MM.1S (cell line): Measurements from ENCODE around the gene OSTN.

Source experiments
- DNase-seq: peaks from one replicate; pipeline ENCODE4 v3.0.0-alpha.2; 2015
- H2AFZ ChIP-seq: fragments of 300-600 bp; sonication (generic); 2 replicates; pipeline ENCODE4 v1.6.0; 2016; ENCODE audit warnings: antibody characterized with exemption, low read length
- H3F3A ChIP-seq: fragments of 300-600 bp; sonication (generic); 2 replicates; pipeline ENCODE4 v1.6.1; 2016; ENCODE audit warnings: mild to moderate bottlenecking, antibody characterized with exemption, low read length, moderate library complexity, mixed read lengths; ENCODE audit not compliant: insufficient read depth
- H3K27ac ChIP-seq: fragments of 300-600 bp; sonication (generic); 2 replicates; pipeline ENCODE4 v1.5.1; 2016; ENCODE audit warnings: mild to moderate bottlenecking, low read length
- H3K27me3 ChIP-seq: fragments of 300-600 bp; sonication (generic); replicated peaks from 2 replicates; pipeline ENCODE4 v1.6.0; 2016; ENCODE audit warnings: low read length; ENCODE audit not compliant: insufficient read depth
- H3K36me3 ChIP-seq: fragments of 300-600 bp; sonication (generic); replicated peaks from 2 replicates; pipeline ENCODE4 v1.6.1; 2016; ENCODE audit warnings: mild to moderate bottlenecking, low read length, mixed read lengths; ENCODE audit not compliant: insufficient read depth
- H3K4me1 ChIP-seq: fragments of 300-600 bp; sonication (generic); 2 replicates; pipeline ENCODE4 v1.6.1; 2016; ENCODE audit warnings: low read length, mixed read lengths
- H3K4me2 ChIP-seq: fragments of 300-600 bp; sonication (generic); 2 replicates; pipeline ENCODE4 v1.6.0; 2016; ENCODE audit warnings: low read depth, low read length
- H3K4me3 ChIP-seq: fragments of 300-600 bp; sonication (generic); 2 replicates; pipeline ENCODE4 v1.5.1; 2016; ENCODE audit warnings: low read length, mixed read lengths
- H3K79me2 ChIP-seq: fragments of 300-600 bp; sonication (generic); 2 replicates; pipeline ENCODE4 v1.6.1; 2016; ENCODE audit warnings: mixed run types, low read length, mixed read lengths
- H3K9ac ChIP-seq: fragments of 300-600 bp; sonication (generic); 2 replicates; pipeline ENCODE4 v1.6.1; 2016; ENCODE audit warnings: low read length, mixed read lengths
- H3K9me2 ChIP-seq: fragments of 300-600 bp; sonication (generic); replicated peaks from 2 replicates; pipeline ENCODE4 v1.6.1; 2016; ENCODE audit warnings: mild to moderate bottlenecking, low read length, mixed read lengths; ENCODE audit not compliant: insufficient read depth
- H3K9me3 ChIP-seq: fragments of 300-600 bp; sonication (generic); replicated peaks from 2 replicates; pipeline ENCODE4 v1.6.1; 2016; ENCODE audit warnings: mild to moderate bottlenecking, low read length, mixed read lengths; ENCODE audit not compliant: insufficient read depth
- H4K20me1 ChIP-seq: fragments of 300-600 bp; sonication (generic); 2 replicates; pipeline ENCODE4 v1.6.1; 2016; ENCODE audit warnings: mild to moderate bottlenecking, low read length, moderate library complexity, mixed read lengths; ENCODE audit not compliant: insufficient read depth
- EZH2 ChIP-seq: fragments of 300-600 bp; sonication (generic); optimal IDR thresholded peaks from 2 replicates; pipeline ENCODE3; 2017; ENCODE audit warnings: low read depth, mild to moderate bottlenecking, antibody characterized with exemption, low read length, mixed read lengths
- EZH2phosphoT487 ChIP-seq: fragments of 300-600 bp; sonication (generic); IDR thresholded peaks from 2 replicates; pipeline ENCODE4 v1.6.1; 2018; ENCODE audit warnings: antibody characterized with exemption, low read length
- TF ChIP-seq, protein P1 (sequence below): fragments of 300-600 bp; sonication (generic); IDR thresholded peaks from 2 replicates; pipeline ENCODE4 v1.5.1; 2016; ENCODE audit warnings: antibody characterized with exemption, low read length, mixed read lengths

Gene OSTN

GRCh38 chr3:191158247-191158646 is 40.8 kb upstream of the OSTN start:
- H3K4me2 ChIP-seq: no peak overlapping the region
- TF ChIP-seq, protein P1, sequence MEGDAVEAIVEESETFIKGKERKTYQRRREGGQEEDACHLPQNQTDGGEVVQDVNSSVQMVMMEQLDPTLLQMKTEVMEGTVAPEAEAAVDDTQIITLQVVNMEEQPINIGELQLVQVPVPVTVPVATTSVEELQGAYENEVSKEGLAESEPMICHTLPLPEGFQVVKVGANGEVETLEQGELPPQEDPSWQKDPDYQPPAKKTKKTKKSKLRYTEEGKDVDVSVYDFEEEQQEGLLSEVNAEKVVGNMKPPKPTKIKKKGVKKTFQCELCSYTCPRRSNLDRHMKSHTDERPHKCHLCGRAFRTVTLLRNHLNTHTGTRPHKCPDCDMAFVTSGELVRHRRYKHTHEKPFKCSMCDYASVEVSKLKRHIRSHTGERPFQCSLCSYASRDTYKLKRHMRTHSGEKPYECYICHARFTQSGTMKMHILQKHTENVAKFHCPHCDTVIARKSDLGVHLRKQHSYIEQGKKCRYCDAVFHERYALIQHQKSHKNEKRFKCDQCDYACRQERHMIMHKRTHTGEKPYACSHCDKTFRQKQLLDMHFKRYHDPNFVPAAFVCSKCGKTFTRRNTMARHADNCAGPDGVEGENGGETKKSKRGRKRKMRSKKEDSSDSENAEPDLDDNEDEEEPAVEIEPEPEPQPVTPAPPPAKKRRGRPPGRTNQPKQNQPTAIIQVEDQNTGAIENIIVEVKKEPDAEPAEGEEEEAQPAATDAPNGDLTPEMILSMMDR: no peak
- no peak for TF ChIP-seq EZH2
- no peak for TF ChIP-seq EZH2phosphoT487
- no peaks in the 10 kb centered on the region for H4K20me1 ChIP-seq
- DNase-seq: no peak
- no peak overlapping the region for H2AFZ ChIP-seq
- H3K4me3 ChIP-seq: no peak overlapping the region
- H3K9me2 ChIP-seq: no peaks in the 10 kb centered on the region
- H3K9me3 ChIP-seq: no peaks in the 10 kb centered on the region
- H3K4me1 ChIP-seq: no peaks in the 10 kb centered on the region
- no peaks in the 10 kb centered on the region for H3K79me2 ChIP-seq
- no peaks in the 10 kb centered on the region for H3F3A ChIP-seq
- no peak overlapping the region for H3K9ac ChIP-seq
- no peaks in the 10 kb centered on the region for H3K27me3 ChIP-seq
- no peaks in the 10 kb centered on the region for H3K36me3 ChIP-seq
- H3K27ac ChIP-seq: no peak overlapping the region

DNA sequence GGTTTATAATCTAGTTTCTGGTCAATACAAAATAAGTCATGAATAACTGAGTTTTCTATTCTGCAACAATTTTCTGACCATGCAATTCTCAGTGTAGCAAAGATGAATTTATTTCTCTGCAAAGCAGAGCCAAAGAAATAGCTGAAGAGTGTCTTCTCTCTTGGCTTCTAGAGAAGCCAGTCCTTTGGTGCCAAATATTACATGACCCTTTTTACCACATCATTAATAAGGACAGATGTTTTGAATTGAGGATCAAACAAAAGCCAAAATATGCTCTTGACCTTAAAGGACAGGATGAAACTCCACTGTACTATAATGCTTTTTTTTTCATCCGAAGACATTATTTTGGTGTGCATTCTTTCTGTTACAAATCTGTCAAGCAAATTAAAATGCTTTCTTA is 40.2 kb upstream of the OSTN start:
- DNase-seq: no peak
- H3K36me3 ChIP-seq: no peaks in the 10 kb centered on the region
- H3K9me2 ChIP-seq: no peaks in the 10 kb centered on the region
- H3K27ac ChIP-seq: no peak overlapping the region
- H3K9me3 ChIP-seq: no peaks in the 10 kb centered on the region
- H3K79me2 ChIP-seq: no peaks in the 10 kb centered on the region
- H2AFZ ChIP-seq: no peak overlapping the region
- H3K4me3 ChIP-seq: no peak overlapping the region
- no peaks in the 10 kb centered on the region for H3F3A ChIP-seq
- H3K9ac ChIP-seq: no peak overlapping the region
- no peaks in the 10 kb centered on the region for H4K20me1 ChIP-seq
- H3K4me2 ChIP-seq: no peak overlapping the region
- H3K27me3 ChIP-seq: no peaks in the 10 kb centered on the region
- no peaks in the 10 kb centered on the region for H3K4me1 ChIP-seq
- no peak for TF ChIP-seq EZH2phosphoT487
- TF ChIP-seq, protein P1: no peak
- no peak for TF ChIP-seq EZH2

- Histone ChIP-seq H4K20me1 (no peaks in the 10 kb centered on the region), H3K4me2 (no peak overlapping the region), H3F3A (no peaks in the 10 kb centered on the region), H2AFZ (no peak overlapping the region), H3K9me2 (no peaks in the 10 kb centered on the region), H3K27me3 (no peaks in the 10 kb centered on the region), H3K27ac (no peak overlapping the region), H3K9ac (no peak overlapping the region), H3K4me1 (no peaks in the 10 kb centered on the region), H3K36me3 (no peaks in the 10 kb centered on the region), H3K79me2 (no peaks in the 10 kb centered on the region), H3K9me3 (no peaks in the 10 kb centered on the region), H3K4me3 (no peak overlapping the region)
- DNase-seq: no peak
- TF ChIP-seq, protein P1: no peak
- TF ChIP-seq EZH2 (no peak), EZH2phosphoT487 (no peak)
These were observed 33.2 kb upstream of the OSTN start for GRCh38 chr3:191165802-191166201.

DNA sequence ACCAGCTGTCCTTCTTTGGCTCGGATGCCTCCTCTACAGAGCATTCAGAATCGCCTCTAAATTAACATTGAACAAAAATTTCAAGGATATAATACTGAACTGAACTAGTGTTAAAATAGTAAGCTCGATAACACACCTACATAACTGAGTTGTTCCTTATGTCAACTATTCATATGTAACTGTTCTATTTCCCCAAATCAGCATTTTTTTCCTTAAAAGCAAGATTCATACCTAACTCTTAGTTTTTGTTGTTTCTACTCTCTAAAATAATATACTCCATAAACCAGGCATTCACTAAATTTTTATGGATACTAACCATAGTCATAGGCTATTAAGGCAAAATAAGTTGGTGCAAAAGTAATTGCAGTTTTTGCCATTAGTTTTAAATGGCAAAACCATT is 32.7 kb upstream of the OSTN start:
- Histone ChIP-seq H3K9me2 (no peaks in the 10 kb centered on the region), H3K4me3 (no peak overlapping the region), H3K79me2 (no peaks in the 10 kb centered on the region), H3K9ac (no peak overlapping the region), H3F3A (no peaks in the 10 kb centered on the region), H3K4me2 (no peak overlapping the region), H3K9me3 (no peaks in the 10 kb centered on the region), H4K20me1 (no peaks in the 10 kb centered on the region), H3K27ac (no peak overlapping the region), H3K27me3 (no peaks in the 10 kb centered on the region), H2AFZ (no peak overlapping the region), H3K36me3 (no peaks in the 10 kb centered on the region), H3K4me1 (no peaks in the 10 kb centered on the region)
- no peak for DNase-seq
- TF ChIP-seq EZH2 (no peak), EZH2phosphoT487 (no peak)
- TF ChIP-seq, protein P1: no peak
